AG09319 (cell line): Measurements from ENCODE around the gene APCDD1.

Source experiments
- DNase-seq: peaks from one replicate; pipeline ENCODE4 v3.0.0-alpha.2; 2010; ENCODE audit warnings: low read depth; ENCODE audit errors: extremely low read depth
- CTCF ChIP-seq: IDR thresholded peaks from 2 replicates; pipeline ENCODE4 v1.5.1; 2011; ENCODE audit warnings: low read depth, mild to moderate bottlenecking, inconsistent platforms, low read length, moderate library complexity

APCDD1 gene

GRCh38 chr18:10444314-10445006 is 10.0 kb upstream of the APCDD1 start:
- no peak for DNase-seq
- TF ChIP-seq CTCF: no peak

- no peak for TF ChIP-seq CTCF
- no peak for DNase-seq
Observed at GRCh38 chr18:10449396-10449795, 5.0 kb upstream of the APCDD1 start.

- DNase-seq: no peak
- no peak for TF ChIP-seq CTCF
Observed at GRCh38 chr18:10450986-10451385, 3.4 kb upstream of the APCDD1 start.

- no peak for DNase-seq
- no peak for TF ChIP-seq CTCF
Observed at GRCh38 chr18:10453261-10453805, 1.1 kb upstream of the APCDD1 start.

- TF ChIP-seq CTCF: no peak; the same call in 1 of the 2 replicates
Observed at GRCh38 chr18:10454681-10455557, 484 bp downstream of the APCDD1 start.

GRCh38 chr18:10455726-10456453 is 1.5 kb downstream of the APCDD1 start:
- no peak for TF ChIP-seq CTCF

More at GRCh38 chr18:10454681-10455557, 484 bp downstream of the APCDD1 start:
- DNase-seq: no peak

More at GRCh38 chr18:10455726-10456453, 1.5 kb downstream of the APCDD1 start:
- DNase-seq: no peak
